GM12878 (cell line): ENCODE results near the gene CHEK1. TPM values are rescaled to one million over a fixed set of nuclear protein-coding genes. Genes with fewer than 3 reads are reported as not detected.

Experiments
- ATAC-seq: fragments of 200-7000 bp; cut with Tn5 transposase; 3 replicates; pipeline ENCODE4 v1.9.1; 2020; ENCODE audit warnings: mild to moderate bottlenecking, moderate library complexity
- BruUV-seq: library from RNA; stranded (reverse); fragments of 400-500 nt; replicated peaks from 2 replicates; lab custom pipeline; 2021; lab: Mats Ljungman, UMichigan
- CTCF ChIA-PET: fragments of 300-600 bp; sonication (Branson Sonifier 250); formaldehyde crosslinking; extraction: SDS; loops from one replicate; lab custom pipeline; 2021; ENCODE audit warnings: inconsistent platforms; lab: Yijun Ruan, JAX
- POLR2A ChIA-PET: fragments of 350-600 bp; formaldehyde crosslinking; extraction: SDS; loops from one replicate; lab custom pipeline; 2021; ENCODE audit warnings: inconsistent platforms; lab: Charles Lee
- RAD21 ChIA-PET: fragments of 300-600 bp; sonication (Branson Sonifier 250); formaldehyde crosslinking; loops from one replicate; lab custom pipeline; 2023; ENCODE audit warnings: antibody characterized with exemption; ENCODE audit not compliant: unreplicated experiment; lab: Charles Lee
- SMC1A ChIA-PET: fragments of 300-600 bp; sonication (Branson Sonifier 250); formaldehyde crosslinking; loops from one replicate; lab custom pipeline; 2023; ENCODE audit not compliant: unreplicated experiment, uncharacterized antibody; lab: Charles Lee
- DNase-seq: peaks from one replicate; pipeline ENCODE4 v3.0.0-alpha.2; 2011; ENCODE audit warnings: low read depth, low spot score
- FAIRE-seq: peaks from 3 replicates; lab custom pipeline; 2011; peaks lifted over from hg19 to GRCh38; lab: Jason Lieb, UNC
- H2AFZ ChIP-seq: 2 replicates; pipeline ENCODE4 v1.6.0; 2011; ENCODE audit warnings: low read depth, low read length, control low read depth; ENCODE audit not compliant: control insufficient read depth
- H3K27ac ChIP-seq: 2 replicates; pipeline ENCODE4 v1.5.1; 2011; ENCODE audit warnings: control low read depth; ENCODE audit not compliant: control insufficient read depth, insufficient read depth
- H3K27me3 ChIP-seq, 2 experiments: replicated peaks in 1 of 2; 2 replicates each; pipeline versions ENCODE4 v1.6.0 to v1.6.1; 2011; ENCODE audit warnings: low read length in 1 of 2; ENCODE audit not compliant: control insufficient read depth in 2 of 2, insufficient read depth in 2 of 2
- H3K36me3 ChIP-seq, 2 experiments: 2 replicates each; pipeline ENCODE4 v1.5.1; 2011; ENCODE audit warnings: low read length in 1 of 2; ENCODE audit not compliant: control insufficient read depth in 2 of 2, insufficient read depth in 2 of 2
- H3K4me1 ChIP-seq: 2 replicates; pipeline ENCODE4 v1.6.1; 2011; ENCODE audit warnings: mild to moderate bottlenecking, low read length, moderate library complexity, mixed read lengths; ENCODE audit not compliant: control insufficient read depth, insufficient read depth
- H3K4me2 ChIP-seq: 2 replicates; pipeline ENCODE4 v1.6.0; 2011; ENCODE audit warnings: control low read depth; ENCODE audit not compliant: control insufficient read depth, insufficient read depth
- H3K4me3 ChIP-seq: fragments of 200-600 bp; sonication (generic); 2 replicates; pipeline ENCODE4 v1.5.1; 2016
- H3K79me2 ChIP-seq: 2 replicates; pipeline ENCODE4 v1.6.0; 2011; ENCODE audit warnings: low read length; ENCODE audit not compliant: control insufficient read depth, insufficient read depth
- H3K9ac ChIP-seq: 2 replicates; pipeline ENCODE4 v1.8.0; 2011; ENCODE audit warnings: low read length, control low read depth, mixed read lengths; ENCODE audit not compliant: control insufficient read depth, insufficient read depth
- H3K9me3 ChIP-seq: replicated peaks from 3 replicates; pipeline ENCODE4 v1.5.1; 2011; ENCODE audit warnings: mild to moderate bottlenecking, low read length; ENCODE audit not compliant: control insufficient read depth, insufficient read depth
- H4K20me1 ChIP-seq: 2 replicates; pipeline ENCODE4 v1.6.0; 2011; ENCODE audit not compliant: control insufficient read depth, insufficient read depth
- EED ChIP-seq: sonication (generic); IDR thresholded peaks from 2 replicates; pipeline ENCODE4 v1.6.1; 2016; ENCODE audit warnings: antibody characterized with exemption, low read depth
- ETV6 ChIP-seq, 2 experiments: fragments of 450-650 bp in 1 of 2; IDR thresholded peaks in 1 of 2; conservative IDR thresholded peaks in 1 of 2; 2 replicates each; pipeline ENCODE4 v1.6.1; 2014; ENCODE audit warnings: antibody characterized with exemption in 1 of 2, borderline replicate concordance in 1 of 2, low read depth in 1 of 2, mild to moderate bottlenecking in 1 of 2, moderate library complexity in 1 of 2
- PAX5 ChIP-seq: IDR thresholded peaks from 2 replicates; pipeline ENCODE4 v1.6.1; 2011; ENCODE audit warnings: low read depth, low read length, borderline replicate concordance
- RELA ChIP-seq: fragments of 450-650 bp; IDR thresholded peaks from 2 replicates; pipeline ENCODE4 v1.8.0; 2014; ENCODE audit warnings: borderline replicate concordance; ENCODE audit not compliant: partially characterized antibody
- WGBS: methylation state at CpG from one replicate; pipeline ENCODE4 v1.1.6; 2016; ENCODE audit warnings: low lambda C conversion rate; ENCODE audit not compliant: insufficient replicate concordance, insufficient coverage; ENCODE audit errors: missing lambda C conversion rate; 5-methylcytosine and 5-hydroxymethylcytosine counted together
- in situ Hi-C: fragments of 300-500 bp; cut with MboI; formaldehyde crosslinking; loops from 9 replicates; pipeline ENCODE4 v1.14.3; 2018; ENCODE audit warnings: mixed read lengths
- intact Hi-C: fragments of 100-400 bp; cut with micrococcal nuclease; formaldehyde crosslinking; loops from one replicate; pipeline ENCODE4 v1.14.2; 2022; ENCODE audit not compliant: unreplicated experiment
- polyA plus RNA-seq, 11 experiments: library from polyadenylated mRNA; depleted of rRNA in 4 of 11; unstranded in 6 of 11; stranded (reverse) in 5 of 11; fragments of >200 nt; fragmentation: Nextera tagmentation in 4 of 11; fragmentation: Illumina TruSeq in 1 of 11; extraction: Ambion mirVana in 4 of 11; extraction: Trizol in 1 of 11; gene quantifications; 1 replicate in 1 of 11; 2 replicates in 10 of 11; pipeline versions ENCODE4 v1.2.1 to v1.2.3, GENCODE V29; 2011 to 2016; ENCODE audit warnings: inconsistent platforms in 2 of 11, missing spikeins in 2 of 11, low read depth in 1 of 11
- total RNA-seq, 4 experiments: library from RNA; depleted of rRNA in 3 of 4; stranded (reverse); fragments of >200 nt in 3 of 4; fragmentation: Illumina TruSeq in 1 of 4; extraction: Trizol in 1 of 4; gene quantifications; 2 replicates each; pipeline versions ENCODE4 v1.2.1 to v1.2.3, GENCODE V29; 2013 to 2021
- TF ChIP-seq, protein P1 (sequence below): IDR thresholded peaks from 2 replicates; pipeline ENCODE4 v1.6.1; 2011; ENCODE audit warnings: mild to moderate bottlenecking, low read depth, low read length, moderate library complexity; ENCODE audit not compliant: insufficient replicate concordance
- TF ChIP-seq, protein P2 (sequence below): fragments of 450-650 bp; IDR thresholded peaks from 2 replicates; pipeline ENCODE4 v1.6.1; 2017; ENCODE audit warnings: antibody characterized with exemption, mild to moderate bottlenecking, moderate library complexity
- TF ChIP-seq, protein P3 (sequence below): fragments of 150-350 bp; IDR thresholded peaks from 2 replicates; pipeline ENCODE4 v1.6.1; 2014; ENCODE audit warnings: mild to moderate bottlenecking, low read depth, low read length

Gene CHEK1
- total and polyA plus RNA-seq, 10 of the 15 experiments (the other 5 are each of a cell fraction or from before 2014, with no cell fraction given), result 42.1 to 72.9 (median 65.6) TPM

DNA sequence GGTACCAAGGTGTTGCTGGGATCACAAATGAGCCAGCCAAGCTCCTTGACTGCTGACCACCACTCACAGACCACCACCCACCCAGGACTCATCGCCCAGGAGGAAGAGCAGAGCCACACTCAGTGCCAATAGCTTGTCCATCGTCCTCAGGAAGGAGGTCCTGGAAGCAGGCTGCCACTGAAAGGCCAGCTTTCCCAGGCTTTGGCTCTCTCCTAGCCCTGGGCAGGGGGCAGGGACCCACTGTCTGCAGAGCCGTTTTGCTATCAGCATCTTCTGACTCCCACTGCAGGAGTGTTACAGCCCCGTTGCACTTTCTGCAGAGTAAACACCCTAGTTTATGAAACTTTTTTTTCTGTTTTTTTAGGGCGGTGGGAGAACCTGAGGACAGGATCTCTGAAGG lies 67.9 kb downstream of the CHEK1 start (continued):
- TF ChIP-seq, protein P1, sequence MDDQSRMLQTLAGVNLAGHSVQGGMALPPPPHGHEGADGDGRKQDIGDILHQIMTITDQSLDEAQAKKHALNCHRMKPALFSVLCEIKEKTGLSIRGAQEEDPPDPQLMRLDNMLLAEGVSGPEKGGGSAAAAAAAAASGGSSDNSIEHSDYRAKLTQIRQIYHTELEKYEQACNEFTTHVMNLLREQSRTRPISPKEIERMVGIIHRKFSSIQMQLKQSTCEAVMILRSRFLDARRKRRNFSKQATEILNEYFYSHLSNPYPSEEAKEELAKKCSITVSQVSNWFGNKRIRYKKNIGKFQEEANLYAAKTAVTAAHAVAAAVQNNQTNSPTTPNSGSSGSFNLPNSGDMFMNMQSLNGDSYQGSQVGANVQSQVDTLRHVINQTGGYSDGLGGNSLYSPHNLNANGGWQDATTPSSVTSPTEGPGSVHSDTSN, result no peak

DNA sequence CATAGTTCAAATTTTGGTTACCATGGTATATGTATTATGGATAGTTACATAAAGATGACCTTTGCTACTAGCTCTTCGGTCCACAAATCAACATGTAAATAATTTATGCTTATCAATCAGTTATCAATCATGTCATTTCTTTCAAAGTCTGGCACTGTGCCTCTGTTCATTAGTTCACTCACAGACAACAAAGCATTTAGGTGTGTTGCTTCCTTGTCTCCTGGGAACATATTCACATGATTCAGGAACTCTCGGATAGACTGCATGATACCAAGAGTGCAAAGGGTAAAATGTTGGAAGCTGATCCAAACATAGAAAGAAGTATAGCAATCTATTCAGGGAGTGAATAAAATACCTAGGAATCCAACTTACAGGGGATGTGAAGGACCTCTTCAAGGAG lies 70.0 kb downstream of the CHEK1 start:
- Histone ChIP-seq H2AFZ (no peak overlapping the region), H3K27me3 (no peaks in the 10 kb centered on the region; a peak in 2 of 4 replicates), H3K9ac (no peak overlapping the region), H3K4me3 (no peak overlapping the region), H3K36me3 (no peaks in the 10 kb centered on the region), H3K79me2 (no peaks in the 10 kb centered on the region), H4K20me1 (no peaks in the 10 kb centered on the region), H3K9me3 (no peaks in the 10 kb centered on the region), H3K27ac (no peak overlapping the region), H3K4me2 (no peak overlapping the region), H3K4me1 (no peaks in the 10 kb centered on the region)
- ATAC-seq (no peak), DNase-seq (no peak), FAIRE-seq (no peak)
- BruUV-seq, result no TSS peak
- ChIA-PET RAD21 (no interaction called here), CTCF (no interaction called here), POLR2A (no interaction called here), SMC1A (no interaction called here)
- WGBS, result 41% methylated on average over 2 of the region's 2 CpGs
- TF ChIP-seq EED, result no peak
- TF ChIP-seq, protein P2, sequence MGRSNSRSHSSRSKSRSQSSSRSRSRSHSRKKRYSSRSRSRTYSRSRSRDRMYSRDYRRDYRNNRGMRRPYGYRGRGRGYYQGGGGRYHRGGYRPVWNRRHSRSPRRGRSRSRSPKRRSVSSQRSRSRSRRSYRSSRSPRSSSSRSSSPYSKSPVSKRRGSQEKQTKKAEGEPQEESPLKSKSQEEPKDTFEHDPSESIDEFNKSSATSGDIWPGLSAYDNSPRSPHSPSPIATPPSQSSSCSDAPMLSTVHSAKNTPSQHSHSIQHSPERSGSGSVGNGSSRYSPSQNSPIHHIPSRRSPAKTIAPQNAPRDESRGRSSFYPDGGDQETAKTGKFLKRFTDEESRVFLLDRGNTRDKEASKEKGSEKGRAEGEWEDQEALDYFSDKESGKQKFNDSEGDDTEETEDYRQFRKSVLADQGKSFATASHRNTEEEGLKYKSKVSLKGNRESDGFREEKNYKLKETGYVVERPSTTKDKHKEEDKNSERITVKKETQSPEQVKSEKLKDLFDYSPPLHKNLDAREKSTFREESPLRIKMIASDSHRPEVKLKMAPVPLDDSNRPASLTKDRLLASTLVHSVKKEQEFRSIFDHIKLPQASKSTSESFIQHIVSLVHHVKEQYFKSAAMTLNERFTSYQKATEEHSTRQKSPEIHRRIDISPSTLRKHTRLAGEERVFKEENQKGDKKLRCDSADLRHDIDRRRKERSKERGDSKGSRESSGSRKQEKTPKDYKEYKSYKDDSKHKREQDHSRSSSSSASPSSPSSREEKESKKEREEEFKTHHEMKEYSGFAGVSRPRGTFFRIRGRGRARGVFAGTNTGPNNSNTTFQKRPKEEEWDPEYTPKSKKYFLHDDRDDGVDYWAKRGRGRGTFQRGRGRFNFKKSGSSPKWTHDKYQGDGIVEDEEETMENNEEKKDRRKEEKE, result no peak
- no peak for TF ChIP-seq RELA
- TF ChIP-seq, protein P3, sequence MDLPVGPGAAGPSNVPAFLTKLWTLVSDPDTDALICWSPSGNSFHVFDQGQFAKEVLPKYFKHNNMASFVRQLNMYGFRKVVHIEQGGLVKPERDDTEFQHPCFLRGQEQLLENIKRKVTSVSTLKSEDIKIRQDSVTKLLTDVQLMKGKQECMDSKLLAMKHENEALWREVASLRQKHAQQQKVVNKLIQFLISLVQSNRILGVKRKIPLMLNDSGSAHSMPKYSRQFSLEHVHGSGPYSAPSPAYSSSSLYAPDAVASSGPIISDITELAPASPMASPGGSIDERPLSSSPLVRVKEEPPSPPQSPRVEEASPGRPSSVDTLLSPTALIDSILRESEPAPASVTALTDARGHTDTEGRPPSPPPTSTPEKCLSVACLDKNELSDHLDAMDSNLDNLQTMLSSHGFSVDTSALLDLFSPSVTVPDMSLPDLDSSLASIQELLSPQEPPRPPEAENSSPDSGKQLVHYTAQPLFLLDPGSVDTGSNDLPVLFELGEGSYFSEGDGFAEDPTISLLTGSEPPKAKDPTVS, result no peak
- no peak for TF ChIP-seq PAX5
- no peak for TF ChIP-seq ETV6 (conservative IDR thresholded peaks at IDR 0.05 in 1 of 2, IDR thresholded peaks at IDR 0.05 in 1 of 2; ENCODE audit: borderline replicate concordance in 1 of 2, low read depth in 1 of 2)
- in situ Hi-C loops (no loop called here), intact Hi-C loops (no loop called here)
